ENCODE results near the gene PEMT. TPM values are rescaled to one million over a fixed set of nuclear protein-coding genes. Genes with fewer than 3 reads are reported as not detected.
"Not testable (repeated sequence)": the region's sequence is repeated elsewhere in the genome, so short reads cannot be mapped to it uniquely, and the experiment has no call there.

Gene PEMT
- total RNA-seq, 1 experiment from 2014 or later, result 29.5 TPM

- Histone ChIP-seq H3K27me3 (replicated peaks; ENCODE audit: control insufficient read depth, insufficient read depth, low read length) (no peaks in the 10 kb centered on the region), H3K4me3 (ENCODE audit: low read depth, low read length) (no peak overlapping the region), H3K9me3 (no peaks in the 10 kb centered on the region; the same call in 1 of the 2 replicates), H3K36me3 (ENCODE audit: control insufficient read depth, insufficient read depth, low read length) (no peaks in the 10 kb centered on the region), H3K4me1 (no peaks in the 10 kb centered on the region)
- Mint-ChIP-seq H3K4me1 (ENCODE audit: low read depth, unreplicated experiment) (no peaks in the 10 kb centered on the region), H3K4me3 (ENCODE audit: unreplicated experiment) (no peak overlapping the region), H3K27ac (ENCODE audit: unreplicated experiment) (no peak overlapping the region), H3K27me3 (ENCODE audit: insufficient read depth, unreplicated experiment) (no peaks in the 10 kb centered on the region), H3K36me3 (ENCODE audit: insufficient read depth, unreplicated experiment) (no peaks in the 10 kb centered on the region), H3K9me3 (ENCODE audit: unreplicated experiment) (peaks cover 10% of the 10 kb centered on the region)
- DNase-seq, result no peak
- no peak for TF ChIP-seq CTCF (IDR thresholded peaks at IDR 0.05; ENCODE audit: insufficient read depth in 1 of 2, low read depth in 1 of 2, low read length in 1 of 2, severe bottlenecking in 1 of 2, unreplicated experiment in 1 of 2)
- intact Hi-C loops (cut with micrococcal nuclease; ENCODE audit: unreplicated experiment), result no loop called here
- POLR2A ChIA-PET, result no interaction called here
- no TSS peak for BruUV-seq (replicated peaks)
- CTCF ChIA-PET, result interaction anchor here (1.4 kb wide), 1 partner anchor 20 kb away, joined by 5 read pairs; no protein-coding TSS in a partner anchor
Observed at GRCh38 chr17:17633310-17633709, 41.8 kb upstream of the PEMT start.

GRCh38 chr17:17632690-17633089 lies 41.2 kb upstream of the PEMT start:
- H3K36me3 ChIP-seq (ENCODE audit: control insufficient read depth, insufficient read depth, low read length); H3K4me3 Mint-ChIP-seq (ENCODE audit: unreplicated experiment); H3K27ac Mint-ChIP-seq (ENCODE audit: unreplicated experiment); H3K4me3 ChIP-seq (ENCODE audit: low read depth, low read length); H3K27me3 ChIP-seq (replicated peaks; ENCODE audit: control insufficient read depth, insufficient read depth, low read length); H3K4me1 Mint-ChIP-seq (ENCODE audit: low read depth, unreplicated experiment); H3K9me3 ChIP-seq; intact Hi-C loops (cut with micrococcal nuclease; ENCODE audit: unreplicated experiment); H3K27me3 Mint-ChIP-seq (ENCODE audit: insufficient read depth, unreplicated experiment); H3K4me1 ChIP-seq; DNase-seq; POLR2A ChIA-PET; H3K36me3 Mint-ChIP-seq (ENCODE audit: insufficient read depth, unreplicated experiment); BruUV-seq (replicated peaks): not testable (repeated sequence)
- peaks cover 10% of the 10 kb centered on the region for H3K9me3 Mint-ChIP-seq (ENCODE audit: unreplicated experiment)
- CTCF ChIA-PET, result interaction anchor here (1.4 kb wide), 1 partner anchor 19 kb away, joined by 5 read pairs; no protein-coding TSS in a partner anchor

GRCh38 chr17:17628388-17629008 lies 37.0 kb upstream of the PEMT start:
- H3K9me3 ChIP-seq, result no peaks in the 10 kb centered on the region; the same call in 1 of the 2 replicates
- H3K27ac Mint-ChIP-seq (ENCODE audit: unreplicated experiment), result no peak overlapping the region
- no peak overlapping the region for H3K4me3 Mint-ChIP-seq (ENCODE audit: unreplicated experiment)
- no peaks in the 10 kb centered on the region for H3K4me1 ChIP-seq
- H3K36me3 Mint-ChIP-seq (ENCODE audit: insufficient read depth, unreplicated experiment), result no peaks in the 10 kb centered on the region
- no peaks in the 10 kb centered on the region for H3K27me3 ChIP-seq (replicated peaks; ENCODE audit: control insufficient read depth, insufficient read depth, low read length)
- POLR2A ChIA-PET, result no interaction called here
- peaks cover 3% of the 10 kb centered on the region for H3K9me3 Mint-ChIP-seq (ENCODE audit: unreplicated experiment)
- no peaks in the 10 kb centered on the region for H3K36me3 ChIP-seq (ENCODE audit: control insufficient read depth, insufficient read depth, low read length)
- no TSS peak for BruUV-seq (replicated peaks)
- peaks cover 4% of the 10 kb centered on the region for H3K4me1 Mint-ChIP-seq (ENCODE audit: low read depth, unreplicated experiment)
- CTCF ChIA-PET, result interaction anchor here (0.7 kb wide), 1 partner anchor 19 kb away, joined by 3 read pairs; no protein-coding TSS in a partner anchor
- no peak for DNase-seq
- no peaks in the 10 kb centered on the region for H3K27me3 Mint-ChIP-seq (ENCODE audit: insufficient read depth, unreplicated experiment)
- no peak for TF ChIP-seq CTCF (IDR thresholded peaks at IDR 0.05; ENCODE audit: insufficient read depth in 1 of 2, low read depth in 1 of 2, low read length in 1 of 2, severe bottlenecking in 1 of 2, unreplicated experiment in 1 of 2)
- intact Hi-C loops (cut with micrococcal nuclease; ENCODE audit: unreplicated experiment), result no loop called here
- H3K4me3 ChIP-seq (ENCODE audit: low read depth, low read length), result no peak overlapping the region
